ENCODE results near the gene PRDM16.

DNA sequence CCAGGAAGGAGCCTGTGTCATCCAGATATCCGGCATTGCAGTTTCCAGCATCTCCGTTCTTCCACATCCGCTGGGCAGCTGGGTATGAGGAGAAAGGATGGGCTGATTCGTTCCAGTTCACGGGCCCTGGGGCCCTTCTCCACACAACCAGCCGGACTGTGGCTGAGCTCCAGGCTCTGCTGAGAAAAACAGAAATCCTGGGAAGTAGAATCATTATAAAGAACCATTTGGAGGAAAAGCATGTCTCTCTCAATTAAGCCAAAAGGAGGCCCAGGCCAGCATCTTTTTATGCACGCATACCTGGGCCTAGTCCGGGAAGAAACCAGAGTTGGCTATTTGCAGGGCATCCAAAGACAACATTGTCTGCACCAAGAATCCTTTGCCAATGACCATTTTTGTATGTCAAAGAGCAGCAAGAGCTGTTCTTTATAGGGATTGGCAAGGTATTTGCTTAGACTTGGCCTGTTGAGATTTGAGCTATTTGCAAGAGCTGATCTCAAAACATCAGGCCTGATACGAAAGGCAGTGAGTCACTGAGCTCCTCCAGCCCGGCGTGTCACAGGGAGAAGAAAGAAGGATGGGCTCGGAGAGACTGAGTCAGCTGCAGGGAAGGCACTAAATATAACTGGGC lies 300.6 kb downstream of the PRDM16 start:
- TF ChIP-seq POLR2A (IDR thresholded peaks at IDR 0.05), result no peak
- TF ChIP-seq, protein P1, sequence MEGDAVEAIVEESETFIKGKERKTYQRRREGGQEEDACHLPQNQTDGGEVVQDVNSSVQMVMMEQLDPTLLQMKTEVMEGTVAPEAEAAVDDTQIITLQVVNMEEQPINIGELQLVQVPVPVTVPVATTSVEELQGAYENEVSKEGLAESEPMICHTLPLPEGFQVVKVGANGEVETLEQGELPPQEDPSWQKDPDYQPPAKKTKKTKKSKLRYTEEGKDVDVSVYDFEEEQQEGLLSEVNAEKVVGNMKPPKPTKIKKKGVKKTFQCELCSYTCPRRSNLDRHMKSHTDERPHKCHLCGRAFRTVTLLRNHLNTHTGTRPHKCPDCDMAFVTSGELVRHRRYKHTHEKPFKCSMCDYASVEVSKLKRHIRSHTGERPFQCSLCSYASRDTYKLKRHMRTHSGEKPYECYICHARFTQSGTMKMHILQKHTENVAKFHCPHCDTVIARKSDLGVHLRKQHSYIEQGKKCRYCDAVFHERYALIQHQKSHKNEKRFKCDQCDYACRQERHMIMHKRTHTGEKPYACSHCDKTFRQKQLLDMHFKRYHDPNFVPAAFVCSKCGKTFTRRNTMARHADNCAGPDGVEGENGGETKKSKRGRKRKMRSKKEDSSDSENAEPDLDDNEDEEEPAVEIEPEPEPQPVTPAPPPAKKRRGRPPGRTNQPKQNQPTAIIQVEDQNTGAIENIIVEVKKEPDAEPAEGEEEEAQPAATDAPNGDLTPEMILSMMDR (IDR thresholded peaks at IDR 0.05), result no peak

Data from testis (tissue), 2 donors.